Retinal pigment epithelial cell (primary cell): ENCODE data around the gene GABRR3.

ENCODE experiments used
- DNase-seq: peaks from one replicate; pipeline ENCODE4 v3.0.0-alpha.2; 2010; ENCODE audit warnings: low read depth
- H3K4me3 ChIP-seq: 2 replicates; pipeline ENCODE4 v1.5.1; 2011; ENCODE audit warnings: mild to moderate bottlenecking, low read length, control low read depth, moderate library complexity
- CTCF ChIP-seq: conservative IDR thresholded peaks from 2 replicates; pipeline ENCODE4 v1.5.1; 2011; ENCODE audit warnings: low read depth, low read length, control low read depth, inconsistent platforms

Gene GABRR3

GRCh38 chr3:97950360-97950759, 84.8 kb downstream of the GABRR3 start:
- no peak overlapping the region for H3K4me3 ChIP-seq
- no peak for TF ChIP-seq CTCF
- DNase-seq: no peak

GRCh38 chr3:97949743-97950142, 85.4 kb downstream of the GABRR3 start:
- no peak for TF ChIP-seq CTCF
- H3K4me3 ChIP-seq: no peak overlapping the region
- DNase-seq: no peak

GRCh38 chr3:97949110-97949485, 86.0 kb downstream of the GABRR3 start:
- TF ChIP-seq CTCF: no peak
- no peak overlapping the region for H3K4me3 ChIP-seq
- no peak for DNase-seq

DNA sequence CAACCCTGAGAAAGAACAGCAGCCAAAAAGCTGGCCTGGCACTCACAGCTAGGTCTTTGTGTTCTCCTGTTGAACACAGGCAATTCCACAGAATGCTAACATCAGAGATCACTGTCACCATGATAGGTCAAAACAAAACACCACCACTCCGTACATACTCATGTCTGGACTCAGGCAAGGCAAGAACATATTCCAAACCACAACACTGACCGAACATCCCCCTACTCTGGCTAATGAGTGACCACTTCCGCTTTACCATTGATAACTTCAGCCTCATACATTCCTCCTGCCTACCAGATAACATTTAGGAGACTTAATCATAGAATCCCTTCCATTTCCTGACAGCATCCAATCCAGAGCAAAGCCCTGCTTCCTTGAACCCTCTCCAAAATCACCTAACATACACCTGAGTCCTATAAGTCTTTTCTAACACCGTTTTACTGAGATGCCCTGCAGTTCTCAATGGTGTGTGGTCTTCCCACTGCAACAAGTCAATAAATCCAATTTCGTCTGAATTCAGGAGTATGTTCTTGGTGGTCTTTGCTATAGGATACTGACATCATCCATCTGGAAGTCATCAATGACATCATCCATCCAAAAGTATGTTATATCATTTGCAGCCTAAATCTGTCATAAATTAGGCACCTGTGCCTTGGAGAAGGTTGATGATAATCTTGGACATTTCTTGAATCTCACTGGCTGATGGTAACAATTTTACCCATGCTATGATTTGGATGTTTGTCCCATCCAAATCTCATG, 86.6 kb downstream of the GABRR3 start:
- no peak for TF ChIP-seq CTCF
- no peak overlapping the region for H3K4me3 ChIP-seq
- no peak for DNase-seq

DNA sequence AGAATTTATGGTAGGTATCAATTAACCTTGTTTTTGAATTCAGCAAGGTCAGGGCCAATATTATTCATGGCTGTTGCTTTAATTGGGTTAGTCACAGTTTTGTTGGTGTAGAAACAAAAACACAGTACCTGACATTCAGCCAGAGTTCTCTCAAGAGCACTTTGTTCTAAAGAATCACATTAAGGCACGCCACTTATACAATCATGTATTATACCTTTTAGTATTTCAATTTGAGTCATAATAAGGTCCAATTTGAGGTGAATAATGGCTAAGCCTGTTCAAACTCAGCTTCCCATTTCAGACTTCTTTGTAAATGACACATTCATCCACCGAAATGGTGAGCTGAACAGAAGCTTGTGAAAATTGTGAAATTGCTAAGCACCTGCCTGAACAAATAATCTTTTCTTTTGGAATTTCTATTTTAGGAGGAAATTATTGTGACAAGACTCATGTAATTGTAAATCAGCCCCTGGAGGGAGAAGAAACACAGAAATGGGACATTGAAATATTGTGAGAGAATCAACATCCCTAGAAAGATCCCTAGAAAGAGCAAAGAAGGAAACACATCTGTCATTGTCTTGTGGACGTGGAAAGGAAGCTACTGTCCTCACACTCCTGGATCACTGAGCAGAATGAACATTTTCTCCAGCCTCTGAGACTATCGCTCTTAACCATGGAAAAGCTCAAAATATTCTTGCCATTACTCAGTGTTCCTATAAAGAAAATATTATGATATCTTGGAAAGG, 92.1 kb downstream of the GABRR3 start:
- TF ChIP-seq CTCF: no peak
- no peak overlapping the region for H3K4me3 ChIP-seq
- DNase-seq: no peak

DNA sequence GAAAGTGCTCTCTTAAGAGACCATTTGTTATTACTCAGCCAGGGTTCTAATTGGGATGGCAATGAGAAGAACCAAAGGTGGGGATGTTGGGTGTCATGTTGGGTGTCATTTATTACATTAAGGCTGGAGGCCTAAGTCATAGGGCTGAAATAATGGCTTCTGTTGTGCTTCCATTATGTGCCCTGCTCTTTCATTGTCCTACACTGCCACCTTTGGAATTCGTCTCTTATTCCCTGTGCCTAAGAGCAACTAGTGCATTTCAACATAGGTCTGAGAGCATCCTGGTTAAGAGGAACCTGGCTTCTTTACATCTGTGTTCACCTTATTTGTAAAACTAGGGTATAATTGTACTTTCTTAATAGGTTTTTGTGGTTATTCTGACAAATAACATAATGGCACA, 95.1 kb downstream of the GABRR3 start:
- TF ChIP-seq CTCF: no peak
- DNase-seq: no peak
- H3K4me3 ChIP-seq: no peak overlapping the region

- no peak overlapping the region for H3K4me3 ChIP-seq
- no peak for TF ChIP-seq CTCF
- DNase-seq: no peak
These were observed 95.7 kb downstream of the GABRR3 start for GRCh38 chr3:97939401-97939800.
